ENCODE measurements around the gene SERPINB3.
"Not testable (repeated sequence)": the region's sequence is repeated elsewhere in the genome, so short reads cannot be mapped to it uniquely, and the experiment has no call there.

The SERPINB3 gene

GRCh38 chr18:63661750-63662149, at the start of gene SERPINB3:
SERPINB3 (minus strand) TSS chr18:63661893; CDS start chr18:63661216, 677 bp downstream.
- not testable (repeated sequence) for DNase-seq

GRCh38 chr18:63708650-63709049, 47.0 kb upstream of the SERPINB3 start:
- DNase-seq, result no peak

GRCh38 chr18:63707816-63708215, 46.1 kb upstream of the SERPINB3 start:
- no peak for DNase-seq

DNA sequence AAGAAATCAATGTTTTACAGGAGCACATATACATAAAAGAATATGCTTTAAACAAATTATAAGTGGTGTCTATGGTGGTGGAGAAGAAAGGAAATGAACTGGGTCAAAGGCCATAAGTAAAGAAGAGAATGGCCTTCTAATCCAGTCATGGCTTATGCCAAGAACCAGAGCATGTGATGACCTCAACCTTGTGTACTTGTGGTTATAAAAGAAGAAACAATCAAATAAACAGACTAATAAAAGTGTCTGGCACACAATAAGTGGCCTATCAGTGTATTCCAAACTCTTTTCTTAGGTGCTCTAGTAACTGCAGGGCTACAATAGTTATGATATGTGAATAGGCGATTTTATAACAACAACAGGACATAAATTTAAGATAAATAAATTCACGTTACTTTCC, 43.7 kb upstream of the SERPINB3 start:
- no peak for DNase-seq

DNA sequence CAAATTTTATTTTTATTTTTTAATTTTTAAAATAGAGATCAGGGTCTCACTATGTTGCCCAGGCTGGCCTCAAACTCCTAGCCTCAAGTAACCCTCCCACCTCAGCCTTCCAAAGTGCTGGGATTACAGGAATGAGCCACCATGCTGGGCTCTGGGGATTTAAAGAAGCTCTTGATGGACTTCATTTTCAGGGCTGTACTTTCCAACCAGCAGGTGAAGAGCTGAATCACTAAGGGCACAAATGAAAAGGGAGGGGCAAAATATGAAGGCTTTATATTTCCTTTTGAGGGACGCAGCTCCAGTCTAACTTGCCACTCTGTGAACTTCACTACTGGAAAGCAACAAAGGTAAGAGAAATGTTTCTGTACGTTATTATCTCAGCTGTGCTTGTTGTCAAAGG, 41.0 kb upstream of the SERPINB3 start, which contains the start of gene SERPINB11:
SERPINB11 (plus strand) TSS at position 301 of the 400 bp plus-strand sequence. CDS start 7,234 bp downstream, outside the sequence.
- DNase-seq, result no peak

GRCh38 chr18:63701952-63702351, 40.3 kb upstream of the SERPINB3 start:
- DNase-seq, result no peak

- no peak for DNase-seq
Observed at GRCh38 chr18:63700501-63700900, 38.8 kb upstream of the SERPINB3 start.

DNA sequence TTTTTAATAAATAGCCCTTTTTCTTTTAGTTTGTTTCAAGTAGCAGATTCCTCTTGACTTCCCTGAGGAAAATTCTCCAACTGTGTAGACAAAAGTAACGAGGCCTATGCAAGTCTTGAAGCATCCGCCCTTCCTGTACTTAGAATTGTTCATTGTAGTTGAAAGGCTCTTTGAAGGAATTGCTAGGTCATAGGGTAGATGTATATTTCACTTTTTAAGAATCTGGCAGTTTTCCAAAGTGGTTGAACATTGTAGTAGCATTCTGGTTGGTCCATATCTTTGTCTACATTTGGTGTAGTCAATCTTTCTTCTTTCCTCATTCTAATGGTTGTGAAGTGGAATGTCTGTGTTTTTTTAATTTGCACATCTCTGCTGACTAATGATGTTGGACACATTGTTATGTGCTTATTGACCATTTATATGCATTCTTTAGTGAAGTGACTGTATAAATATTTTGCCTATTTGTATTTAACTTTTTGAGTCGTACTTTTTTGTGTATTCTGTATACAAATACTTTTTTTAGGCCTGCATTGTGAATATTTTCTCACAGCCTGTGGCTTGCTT, 35.5 kb upstream of the SERPINB3 start:
- DNase-seq, result no peak

- DNase-seq, result no peak
Observed at GRCh38 chr18:63689064-63689463, 27.4 kb upstream of the SERPINB3 start.

DNA sequence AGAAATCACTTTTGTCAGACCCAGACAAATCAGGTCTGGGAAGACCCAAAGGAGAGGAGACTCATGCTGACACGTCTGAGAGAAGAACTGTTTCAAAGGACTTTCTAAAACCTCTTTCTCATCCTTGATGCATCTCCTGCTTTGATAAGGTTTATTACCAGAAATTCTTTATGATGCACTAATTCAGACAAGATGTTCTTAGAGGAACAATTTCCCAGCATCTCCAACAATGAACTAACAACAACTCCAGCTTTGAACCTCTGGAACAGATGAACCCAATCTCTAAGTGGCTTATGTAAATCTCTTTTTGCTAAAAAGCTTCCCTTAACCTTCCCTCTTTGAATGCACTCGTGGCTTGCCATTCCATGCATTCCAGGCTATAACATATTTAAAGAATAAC, 25.2 kb upstream of the SERPINB3 start:
- DNase-seq, result no peak

DNA sequence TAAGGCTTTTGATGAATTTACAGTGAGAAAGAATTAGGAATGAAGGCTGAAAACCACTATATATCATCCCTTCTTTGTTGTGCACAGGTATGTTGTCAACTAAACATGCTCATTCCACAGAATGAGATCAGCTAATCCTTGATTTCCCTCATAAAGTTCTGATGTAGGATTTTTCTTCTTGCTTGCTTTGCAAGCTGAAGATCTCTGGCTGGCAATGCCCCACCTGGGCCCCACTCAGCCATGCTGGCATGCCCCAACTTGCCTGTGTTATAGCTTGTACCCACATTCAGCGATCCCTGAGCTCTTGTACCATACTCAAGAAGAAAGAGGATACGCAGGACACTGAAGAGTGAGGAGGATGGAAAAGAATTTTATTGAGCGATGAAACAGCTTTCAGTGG, 23.0 kb upstream of the SERPINB3 start:
- DNase-seq, result no peak

- no peak for DNase-seq
Observed at GRCh38 chr18:63683890-63684289, 22.2 kb upstream of the SERPINB3 start.

GRCh38 chr18:63683152-63683551, 21.5 kb upstream of the SERPINB3 start:
- no peak for DNase-seq

GRCh38 chr18:63681449-63682340, 20.0 kb upstream of the SERPINB3 start:
- DNase-seq, result no peak

- DNase-seq, result no peak
Observed at GRCh38 chr18:63679820-63680606, 18.3 kb upstream of the SERPINB3 start.

DNA sequence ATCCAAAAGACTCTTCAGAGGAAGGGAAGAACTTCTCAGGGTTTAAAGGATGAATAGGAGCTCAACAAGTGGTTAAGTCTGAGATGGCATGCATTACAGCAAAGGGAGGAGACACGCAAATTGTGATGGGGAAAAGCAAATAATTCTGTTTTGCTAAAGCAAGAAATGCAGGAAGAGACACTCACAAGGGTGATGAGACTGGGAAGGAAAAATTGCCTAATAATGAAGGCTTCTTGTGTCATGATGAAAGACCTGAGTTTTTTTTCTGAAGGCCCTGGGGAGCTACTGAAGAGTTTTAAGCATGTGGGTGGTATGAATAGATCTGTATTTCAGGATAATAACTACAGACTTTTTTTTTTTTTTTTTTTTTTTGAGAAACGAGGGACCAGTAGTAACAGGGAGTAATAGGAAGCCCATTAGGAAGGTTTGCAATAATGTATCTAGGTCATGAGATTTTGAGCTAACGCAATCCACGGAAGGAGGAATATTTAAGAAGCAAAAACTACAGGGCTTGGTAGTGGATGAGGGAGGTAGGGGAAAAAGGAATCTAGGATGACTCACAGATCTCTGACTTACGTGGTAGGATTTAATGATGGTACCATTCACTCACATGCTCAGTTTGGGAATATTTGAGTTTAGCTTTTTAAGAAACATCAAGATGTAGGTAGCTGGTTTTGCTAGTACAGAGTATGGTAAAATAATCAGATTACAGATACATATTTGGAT, 16.0 kb upstream of the SERPINB3 start:
- DNase-seq, result no peak

GRCh38 chr18:63676526-63677323, 15.0 kb upstream of the SERPINB3 start:
- DNase-seq, result no peak

- no peak for DNase-seq
Observed at GRCh38 chr18:63664571-63664970, 2.9 kb upstream of the SERPINB3 start.

- not testable (repeated sequence) for DNase-seq
Observed at GRCh38 chr18:63658920-63659319, 2.8 kb downstream of the SERPINB3 start.

GRCh38 chr18:63650271-63650670, 11.4 kb downstream of the SERPINB3 start:
- DNase-seq, result not testable (repeated sequence)

- DNase-seq, result no peak
Observed at GRCh38 chr18:63648241-63648640, 13.5 kb downstream of the SERPINB3 start.

- DNase-seq, result no peak
Observed at GRCh38 chr18:63646936-63647335, 14.8 kb downstream of the SERPINB3 start.
